ENCODE data around the gene RNF208. TPM values are rescaled to one million over a fixed set of nuclear protein-coding genes. Genes with fewer than 3 reads are reported as not detected.

RNF208 gene
- total and polyA plus RNA-seq, 2 of the 4 experiments (the other 2 are of a cell fraction), result 1.2 TPM; not detected in 1

DNA sequence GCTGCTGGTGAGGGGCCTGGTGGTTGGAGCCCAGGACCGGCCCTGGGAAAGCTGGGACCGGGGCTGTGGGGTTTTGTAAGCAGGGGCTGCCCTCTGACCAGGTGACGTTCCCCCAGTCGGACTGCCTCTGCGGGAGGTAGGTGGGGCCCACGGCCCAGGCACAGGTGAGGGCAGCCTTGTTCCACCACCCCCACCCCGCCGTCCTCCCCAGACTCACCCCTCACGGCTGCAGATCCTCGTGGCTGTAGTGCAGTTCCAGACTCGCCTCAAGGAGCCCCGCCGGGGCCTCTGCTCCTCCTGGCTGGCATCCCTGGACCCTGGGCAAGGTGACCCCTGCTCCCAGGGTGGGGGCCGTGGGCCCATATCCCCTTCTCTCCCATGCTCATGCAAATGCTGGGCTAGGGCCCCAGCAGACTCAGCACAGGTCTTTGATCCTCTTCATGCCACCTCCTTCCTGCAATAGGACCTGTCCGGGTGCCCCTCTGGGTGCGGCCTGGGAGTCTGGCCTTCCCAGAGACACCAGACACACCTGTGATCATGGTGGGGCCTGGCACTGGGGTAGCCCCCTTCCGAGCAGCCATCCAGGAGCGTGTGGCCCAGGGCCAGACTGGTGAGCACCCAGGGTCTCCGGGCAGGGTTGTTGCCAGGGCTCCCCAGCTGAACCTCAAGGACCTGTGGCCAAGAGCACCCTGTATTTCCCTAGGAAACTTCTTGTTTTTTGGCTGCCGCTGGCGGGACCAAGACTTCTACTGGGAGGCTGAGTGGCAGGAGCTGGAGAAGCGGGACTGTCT, 6.6 kb downstream of the RNF208 start (continued):
- TF ChIP-seq RCOR1 (IDR thresholded peaks at IDR 0.05; ENCODE audit: insufficient replicate concordance, low read length), result no peak

GRCh38 chr9:137214620-137215019, 7.4 kb downstream of the RNF208 start:
- POLR2A ChIA-PET (ENCODE audit: unreplicated experiment), result no interaction called here

More at GRCh38 chr9:137214620-137215019, 7.4 kb downstream of the RNF208 start:
- Histone ChIP-seq H3K27ac (ENCODE audit: insufficient read depth, low read length) (no peak overlapping the region), H3K9me3 (ENCODE audit: control insufficient read depth, insufficient read depth, low read length) (no peaks in the 10 kb centered on the region), H4K20me1 (ENCODE audit: insufficient read depth, low read length) (no peaks in the 10 kb centered on the region), H3K23ac (ENCODE audit: low read depth, low read length) (no peak overlapping the region), H4K91ac (ENCODE audit: insufficient read depth, low read depth, low read length) (no peak overlapping the region), H3K27me3 (ENCODE audit: control insufficient read depth, insufficient read depth, low read length) (no peaks in the 10 kb centered on the region), H2BK120ac (ENCODE audit: low read depth, low read length) (no peak overlapping the region), H3K14ac (replicated peaks; ENCODE audit: low read depth, low read length) (no peak overlapping the region), H3K56ac (ENCODE audit: extremely low read depth, insufficient read depth, low read length) (no peak overlapping the region), H3K4me2 (ENCODE audit: low read depth, low read length) (no peak overlapping the region), H2AK5ac (ENCODE audit: low read depth, low read length) (no peak overlapping the region), H4K5ac (ENCODE audit: low read depth, low read length) (no peak overlapping the region), H3K4me3 (ENCODE audit: insufficient read depth, low read depth, low read length) (no peak overlapping the region), H2AK9ac (replicated peaks; ENCODE audit: low read depth, low read length, poor library complexity) (no peak overlapping the region), H2AFZ (replicated peaks; ENCODE audit: low read length, poor library complexity) (no peak overlapping the region), H3K4ac (ENCODE audit: low read depth, low read length) (no peak overlapping the region), H3K18ac (ENCODE audit: low read depth, low read length) (no peak overlapping the region), H2BK20ac (ENCODE audit: low read depth, low read length) (no peak overlapping the region), H3K4me1 (ENCODE audit: control insufficient read depth, insufficient read depth, low read length) (peaks cover 6% of the 10 kb centered on the region), H3K79me1 (ENCODE audit: low read depth in 1 of 2, low read length in 2 of 2) (peaks cover 0 to 6% of the 10 kb centered on the region in 2 experiments; a peak in 1 of 4 replicates), H4K8ac (ENCODE audit: low read depth in 2 of 2, low read length in 2 of 2) (no peak overlapping the region), H2BK5ac (ENCODE audit: low read depth, low read length, poor library complexity, severe bottlenecking) (no peak overlapping the region), H3K36me3 (ENCODE audit: control insufficient read depth, insufficient read depth, low read length) (peaks cover 19% of the 10 kb centered on the region), H2BK15ac (ENCODE audit: low read depth, low read length) (no peak overlapping the region), H3K9me1 (ENCODE audit: insufficient read depth, low read length) (peaks cover 3% of the 10 kb centered on the region; the same call in 1 of the 2 replicates), H3K9ac (ENCODE audit: low read depth, low read length) (no peak overlapping the region)
- ATAC-seq (ENCODE audit: low read depth), result no peak
- DNase-seq, result no peak
- no TSS peak for BruUV-seq (replicated peaks)
- in situ Hi-C loops (cut with MboI; ENCODE audit: low sequenced_read_pairs), result no loop called here
- TF ChIP-seq NFE2L2 (IDR thresholded peaks at IDR 0.05; ENCODE audit: low read depth, low read length), result no peak
- TF ChIP-seq RCOR1 (IDR thresholded peaks at IDR 0.05; ENCODE audit: insufficient replicate concordance, low read length), result no peak
- no peak for TF ChIP-seq MXI1 (IDR thresholded peaks at IDR 0.05; ENCODE audit: borderline replicate concordance, low read depth, low read length)
- TF ChIP-seq, protein P1, sequence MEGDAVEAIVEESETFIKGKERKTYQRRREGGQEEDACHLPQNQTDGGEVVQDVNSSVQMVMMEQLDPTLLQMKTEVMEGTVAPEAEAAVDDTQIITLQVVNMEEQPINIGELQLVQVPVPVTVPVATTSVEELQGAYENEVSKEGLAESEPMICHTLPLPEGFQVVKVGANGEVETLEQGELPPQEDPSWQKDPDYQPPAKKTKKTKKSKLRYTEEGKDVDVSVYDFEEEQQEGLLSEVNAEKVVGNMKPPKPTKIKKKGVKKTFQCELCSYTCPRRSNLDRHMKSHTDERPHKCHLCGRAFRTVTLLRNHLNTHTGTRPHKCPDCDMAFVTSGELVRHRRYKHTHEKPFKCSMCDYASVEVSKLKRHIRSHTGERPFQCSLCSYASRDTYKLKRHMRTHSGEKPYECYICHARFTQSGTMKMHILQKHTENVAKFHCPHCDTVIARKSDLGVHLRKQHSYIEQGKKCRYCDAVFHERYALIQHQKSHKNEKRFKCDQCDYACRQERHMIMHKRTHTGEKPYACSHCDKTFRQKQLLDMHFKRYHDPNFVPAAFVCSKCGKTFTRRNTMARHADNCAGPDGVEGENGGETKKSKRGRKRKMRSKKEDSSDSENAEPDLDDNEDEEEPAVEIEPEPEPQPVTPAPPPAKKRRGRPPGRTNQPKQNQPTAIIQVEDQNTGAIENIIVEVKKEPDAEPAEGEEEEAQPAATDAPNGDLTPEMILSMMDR (conservative IDR thresholded peaks at IDR 0.05; ENCODE audit: low read depth, low read length), result no peak
- no peak for TF ChIP-seq MAZ (IDR thresholded peaks at IDR 0.05; ENCODE audit: borderline replicate concordance, low read depth, low read length)
- intact Hi-C loops (cut with micrococcal nuclease), result no loop called here
- CTCF ChIA-PET, result no interaction called here
- 94% methylated on average over 12 of the region's 19 CpGs; no CpG with 5 or more reads in 1 of the 2 experiments for WGBS, 2 experiments (ENCODE audit: extremely low coverage in 2 of 2, insufficient read length in 1 of 2)
- dilution Hi-C loops (cut with HindIII; ENCODE audit: low sequenced_read_pairs, unreplicated experiment), result no loop called here
